ENCODE results near the gene GJC3. TPM values are rescaled to one million over a fixed set of nuclear protein-coding genes. Genes with fewer than 3 reads are reported as not detected.
"Not testable (repeated sequence)": the region's sequence is repeated elsewhere in the genome, so short reads cannot be mapped to it uniquely, and the experiment has no call there.

GJC3 gene
- total and polyA plus RNA-seq, 5 donors: 0.20 to 0.53 (median 0.43) TPM; not detected in 2

DNA sequence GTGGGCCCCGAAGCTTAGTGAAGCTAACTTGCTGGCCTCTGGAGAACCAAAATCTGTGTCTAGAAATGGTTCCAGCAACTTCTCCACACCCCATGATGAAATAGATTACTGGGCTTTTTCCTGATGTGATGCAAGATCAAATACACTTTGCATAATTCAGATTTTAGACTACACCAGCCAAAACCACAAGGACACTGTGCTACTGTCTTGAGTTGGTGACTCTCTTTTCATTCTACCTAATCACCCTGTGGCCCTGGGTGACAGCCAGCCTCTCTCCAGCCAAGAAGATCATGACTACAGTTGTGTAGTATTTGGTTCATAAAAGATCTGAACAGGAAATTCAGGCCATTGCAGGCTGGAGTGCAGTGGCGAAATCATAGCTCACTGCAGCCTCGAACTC is 24.2 kb upstream of the GJC3 start:
- no peak overlapping the region for H3K4me3 ChIP-seq (ENCODE audit: low read length)
- intact Hi-C loops (cut with DNase I): no loop called here
- DNase-seq: peak in 2 of 3 donors; percentile 55 to 63
- no peaks in the 10 kb centered on the region for H3K27me3 ChIP-seq (ENCODE audit: control insufficient read depth, insufficient read depth)
- H3K9me3 ChIP-seq (ENCODE audit: control insufficient read depth, low read length): no peaks in the 10 kb centered on the region
- 68% methylated on average over 3 of the region's 3 CpGs for WGBS
- no peak overlapping the region for H3K27ac ChIP-seq (ENCODE audit: low read length)
- ATAC-seq: peak; percentile 11 to 65
- H3K4me1 ChIP-seq (ENCODE audit: control insufficient read depth, insufficient read depth, low read length): no peaks in the 10 kb centered on the region

DNA sequence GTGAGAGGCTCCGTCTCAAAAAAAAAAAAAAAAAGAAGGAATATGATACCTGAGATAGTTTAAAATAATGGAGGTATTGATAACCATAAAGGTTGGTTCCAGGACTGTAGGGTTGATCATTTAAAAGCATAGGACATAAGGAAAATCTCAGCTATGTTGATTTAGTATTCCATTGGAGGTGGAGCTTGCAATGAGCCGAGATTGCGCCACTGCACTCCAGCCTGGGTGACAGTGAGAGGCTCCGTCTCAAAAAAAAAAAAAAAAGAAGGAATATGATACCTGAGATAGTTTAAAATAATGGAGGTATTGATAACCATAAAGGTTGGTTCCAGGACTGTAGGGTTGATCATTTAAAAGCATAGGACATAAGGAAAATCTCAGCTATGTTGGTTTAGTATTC is 23.2 kb upstream of the GJC3 start:
- intact Hi-C loops (cut with DNase I); DNase-seq: not testable (repeated sequence)
- WGBS: 85% methylated on average over 4 of the region's 4 CpGs

DNA sequence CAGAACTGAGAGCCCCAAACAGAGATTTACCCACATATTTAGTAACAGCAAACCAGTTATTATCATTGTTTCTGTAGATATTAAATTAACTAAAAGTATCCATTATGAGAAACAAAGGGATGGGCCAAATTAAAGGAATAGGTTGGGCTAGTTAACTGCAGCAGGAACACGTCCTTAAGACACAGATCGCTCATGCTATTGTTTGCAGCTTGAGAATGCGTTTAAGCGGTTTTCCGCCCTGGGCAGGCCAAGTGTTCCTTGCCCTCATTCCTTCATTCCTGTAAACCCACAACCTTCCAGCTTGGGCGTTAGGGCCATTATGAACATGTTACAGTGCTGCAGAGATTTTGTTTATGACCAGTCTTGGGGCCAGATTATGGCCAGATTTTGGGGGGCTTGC is 21.4 kb upstream of the GJC3 start:
- DNase-seq; H3K27me3 ChIP-seq (ENCODE audit: control insufficient read depth, insufficient read depth); H3K4me1 ChIP-seq (ENCODE audit: control insufficient read depth, insufficient read depth, low read length); H3K27ac ChIP-seq (ENCODE audit: low read length); H3K9me3 ChIP-seq (ENCODE audit: control insufficient read depth, low read length); ATAC-seq; H3K4me3 ChIP-seq (ENCODE audit: low read length); intact Hi-C loops (cut with DNase I): not testable (repeated sequence)
- WGBS: 93% methylated on average over 6 of the region's 6 CpGs

More for the DNA sequence above, 23.2 kb upstream of the GJC3 start:
- not testable (repeated sequence) for H3K27ac ChIP-seq (ENCODE audit: low read length); H3K4me3 ChIP-seq (ENCODE audit: low read length); H3K4me1 ChIP-seq (ENCODE audit: control insufficient read depth, insufficient read depth, low read length); H3K9me3 ChIP-seq (ENCODE audit: control insufficient read depth, low read length); H3K27me3 ChIP-seq (ENCODE audit: control insufficient read depth, insufficient read depth); ATAC-seq

DNA sequence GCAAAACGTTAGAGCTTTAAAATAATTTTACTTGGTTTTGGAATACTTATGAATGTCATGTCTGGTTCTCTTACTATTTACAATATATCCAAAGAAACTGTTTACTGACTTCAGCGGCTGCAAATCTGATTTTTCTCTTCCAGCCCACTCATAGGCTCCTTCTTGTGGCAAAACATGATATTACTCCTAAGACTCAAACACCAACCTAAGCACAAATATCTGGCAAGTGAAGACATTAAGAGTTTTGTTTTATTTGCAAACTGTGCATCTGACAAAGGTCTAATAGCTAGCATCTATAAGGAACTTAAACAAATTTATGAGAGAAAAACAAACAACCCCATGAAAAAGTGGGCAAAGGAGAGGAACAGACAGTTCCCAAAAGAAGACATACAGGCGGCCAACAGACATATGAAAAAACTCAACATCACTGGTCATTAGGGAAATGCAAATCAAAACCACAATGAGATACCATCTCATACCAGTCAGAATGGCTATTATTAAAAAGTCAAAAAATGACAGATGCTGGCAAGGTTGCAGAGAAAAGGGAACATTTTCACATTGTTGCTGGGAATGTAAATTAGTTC is 20.3 kb upstream of the GJC3 start:
- no peak for DNase-seq
- intact Hi-C loops (cut with DNase I): no loop called here
- Histone ChIP-seq H3K27me3 (ENCODE audit: control insufficient read depth, insufficient read depth) (no peaks in the 10 kb centered on the region), H3K4me3 (ENCODE audit: low read length) (no peak overlapping the region), H3K27ac (ENCODE audit: low read length) (no peak overlapping the region), H3K4me1 (ENCODE audit: control insufficient read depth, insufficient read depth, low read length) (no peaks in the 10 kb centered on the region), H3K9me3 (ENCODE audit: control insufficient read depth, low read length) (no peaks in the 10 kb centered on the region)
- ATAC-seq: no peak
- 53% methylated on average over 3 of the region's 3 CpGs for WGBS

- intact Hi-C loops (cut with DNase I): no loop called here
- Histone ChIP-seq H3K4me1 (ENCODE audit: control insufficient read depth, insufficient read depth, low read length) (no peaks in the 10 kb centered on the region), H3K9me3 (ENCODE audit: control insufficient read depth, low read length) (no peaks in the 10 kb centered on the region), H3K4me3 (ENCODE audit: low read length) (no peak overlapping the region), H3K27me3 (ENCODE audit: control insufficient read depth, insufficient read depth) (peaks cover 2% of the 10 kb centered on the region), H3K27ac (ENCODE audit: low read length) (no peak overlapping the region)
- 85% methylated on average over 1 of the region's 1 CpG for WGBS
- ATAC-seq (no peak), DNase-seq (no peak)
These were observed 18.2 kb upstream of the GJC3 start for GRCh38 chr7:99947608-99948007.

DNA sequence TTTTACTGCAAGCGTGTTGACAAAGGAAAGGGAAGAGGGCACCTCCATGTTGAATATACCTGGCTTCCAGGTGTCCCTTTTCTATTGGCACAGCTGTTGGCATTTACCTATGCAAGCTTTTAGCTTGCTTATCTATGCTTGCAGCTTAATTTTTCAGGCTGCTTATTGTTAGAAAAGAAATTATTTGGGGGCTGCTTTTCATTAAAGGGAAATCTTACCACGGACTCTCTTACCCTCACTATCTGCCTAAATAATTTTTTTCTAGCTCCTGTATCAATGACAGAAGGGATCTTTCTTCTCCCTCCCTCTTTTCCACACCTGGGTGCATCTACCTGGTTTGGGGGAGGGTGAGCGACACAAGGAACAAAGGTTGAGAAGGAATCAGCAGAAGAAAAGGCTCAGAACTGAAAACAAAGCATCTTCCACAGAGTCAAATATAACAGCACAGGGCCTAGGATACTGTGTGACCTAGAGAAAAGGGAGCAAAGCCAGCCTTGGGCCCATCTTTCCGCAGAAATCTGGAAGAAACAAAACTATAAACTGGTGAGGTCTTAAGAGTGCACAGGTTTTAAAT is 15.2 kb upstream of the GJC3 start:
- Histone ChIP-seq H3K27ac (ENCODE audit: low read length) (no peak overlapping the region), H3K27me3 (ENCODE audit: control insufficient read depth, insufficient read depth) (peaks cover 2% of the 10 kb centered on the region), H3K4me1 (ENCODE audit: control insufficient read depth, insufficient read depth, low read length) (no peaks in the 10 kb centered on the region), H3K9me3 (ENCODE audit: control insufficient read depth, low read length) (no peaks in the 10 kb centered on the region), H3K4me3 (ENCODE audit: low read length) (no peak overlapping the region)
- ATAC-seq (no peak), DNase-seq (no peak)
- 51% methylated on average over 4 of the region's 4 CpGs for WGBS
- intact Hi-C loops (cut with DNase I): no loop called here

DNA sequence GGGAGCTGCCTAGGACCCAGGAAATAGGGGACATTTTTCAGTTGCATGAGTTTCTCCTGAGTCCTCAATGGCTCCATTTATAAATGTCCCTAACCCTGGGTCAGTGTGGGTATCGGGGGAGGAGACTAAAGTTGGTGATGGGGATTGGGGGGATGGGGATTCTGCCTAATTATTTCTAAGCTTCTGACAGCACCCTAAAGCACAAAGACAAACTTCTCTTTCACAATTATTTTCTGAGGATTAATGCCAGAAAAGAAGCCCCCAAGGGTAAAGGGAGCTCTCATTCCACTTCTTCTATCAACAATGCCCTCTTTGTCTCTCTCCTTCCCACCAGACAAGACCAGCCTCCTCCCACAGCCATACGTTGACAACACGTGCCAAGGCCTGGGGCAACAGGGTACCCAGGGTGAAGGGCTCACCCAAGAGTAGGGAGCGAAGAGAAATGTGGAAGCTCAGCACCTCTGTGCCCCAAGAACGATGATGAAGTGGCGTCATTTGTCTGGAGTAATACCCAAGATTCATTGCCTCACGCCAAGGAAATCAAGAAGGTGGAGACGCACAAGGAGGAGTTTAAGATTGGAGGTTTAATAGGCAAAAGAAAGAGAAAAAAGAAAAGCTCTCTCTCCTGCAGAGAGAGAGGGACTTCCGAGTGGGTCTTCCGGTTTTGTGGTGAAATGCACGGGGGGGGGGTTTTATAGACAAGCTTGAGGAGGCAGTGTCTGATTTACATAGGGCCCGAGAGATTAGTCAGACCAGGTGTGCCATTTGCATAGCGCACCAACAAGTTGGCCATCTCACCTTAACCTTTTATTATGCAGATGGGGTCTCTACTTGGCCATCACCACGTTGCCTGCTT is 14.4 kb upstream of the GJC3 start:
- 38% methylated on average over 14 of the region's 14 CpGs for WGBS

DNA sequence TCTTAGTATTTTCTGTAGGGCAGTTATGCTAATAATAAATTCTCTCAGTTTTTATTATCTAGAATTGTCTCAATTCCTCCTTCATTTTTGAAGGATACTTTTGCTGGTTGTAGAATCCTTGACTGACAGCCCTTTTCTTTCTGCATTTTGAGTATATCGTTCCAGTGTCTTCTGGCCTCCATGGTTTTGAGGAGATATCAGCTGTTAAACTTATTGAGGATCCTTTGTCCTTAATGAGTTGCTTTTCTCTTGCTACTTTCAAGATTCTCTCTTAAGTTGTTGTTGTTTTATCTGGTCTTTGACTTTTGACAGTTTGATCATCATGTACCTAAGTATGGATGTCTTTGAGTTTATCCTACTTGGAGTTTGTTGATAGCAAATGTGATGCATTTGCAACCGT is 8.9 kb upstream of the GJC3 start:
- Histone ChIP-seq H3K27me3 (ENCODE audit: control insufficient read depth, insufficient read depth) (no peaks in the 10 kb centered on the region), H3K9me3 (ENCODE audit: control insufficient read depth, low read length) (no peaks in the 10 kb centered on the region), H3K27ac (ENCODE audit: low read length) (no peak overlapping the region), H3K4me3 (ENCODE audit: low read length) (no peak overlapping the region), H3K4me1 (ENCODE audit: control insufficient read depth, insufficient read depth, low read length) (no peaks in the 10 kb centered on the region)
- DNase-seq (no peak), ATAC-seq (no peak)
- WGBS: 87% methylated on average over 2 of the region's 2 CpGs
- intact Hi-C loops (cut with DNase I): no loop called here

More for the DNA sequence above, 14.4 kb upstream of the GJC3 start:
- H3K4me3 ChIP-seq (ENCODE audit: low read length): no peak overlapping the region
- ATAC-seq (no peak), DNase-seq (no peak)
- intact Hi-C loops (cut with DNase I): no loop called here
- no peak overlapping the region for H3K27ac ChIP-seq (ENCODE audit: low read length)
- H3K4me1 ChIP-seq (ENCODE audit: control insufficient read depth, insufficient read depth, low read length): no peaks in the 10 kb centered on the region
- H3K27me3 ChIP-seq (ENCODE audit: control insufficient read depth, insufficient read depth): peaks cover 2% of the 10 kb centered on the region
- H3K9me3 ChIP-seq (ENCODE audit: control insufficient read depth, low read length): no peaks in the 10 kb centered on the region

DNA sequence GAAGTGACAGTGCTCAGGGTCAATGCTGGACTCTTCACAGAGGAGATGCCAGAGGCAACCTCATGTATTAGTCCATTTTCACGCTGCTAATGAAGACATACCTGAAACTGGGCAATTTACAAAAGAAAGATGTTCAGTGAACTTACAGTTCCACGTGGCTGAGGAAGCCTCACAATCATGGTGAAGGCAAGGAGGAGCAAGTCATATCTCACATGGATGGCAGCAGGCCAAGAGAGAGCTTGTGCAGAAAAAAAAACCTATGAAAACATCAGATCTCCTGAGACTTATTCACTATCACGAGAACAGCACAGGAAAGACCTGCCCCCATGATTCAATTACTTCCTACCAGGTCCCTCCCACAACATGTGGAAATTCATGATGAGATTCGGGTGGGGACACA is 5.6 kb upstream of the GJC3 start:
- WGBS: 35% methylated on average over 4 of the region's 4 CpGs
- not testable (repeated sequence) for H3K27me3 ChIP-seq (ENCODE audit: control insufficient read depth, insufficient read depth)

GRCh38 chr7:99930376-99930775 is 956 bp upstream of the GJC3 start:
- H3K4me1 ChIP-seq (ENCODE audit: control insufficient read depth, insufficient read depth, low read length): peaks cover 3% of the 10 kb centered on the region
- 87% methylated on average over 3 of the region's 3 CpGs for WGBS

More for the DNA sequence above, 5.6 kb upstream of the GJC3 start:
- H3K4me1 ChIP-seq (ENCODE audit: control insufficient read depth, insufficient read depth, low read length); H3K27ac ChIP-seq (ENCODE audit: low read length); DNase-seq; ATAC-seq; H3K9me3 ChIP-seq (ENCODE audit: control insufficient read depth, low read length); intact Hi-C loops (cut with DNase I); H3K4me3 ChIP-seq (ENCODE audit: low read length): not testable (repeated sequence)

GRCh38 chr7:99929730-99930053 is 272 bp upstream of the GJC3 start:
- Histone ChIP-seq H3K27me3 (ENCODE audit: control insufficient read depth, insufficient read depth) (no peaks in the 10 kb centered on the region), H3K4me3 (ENCODE audit: low read length) (no peak overlapping the region), H3K4me1 (ENCODE audit: control insufficient read depth, insufficient read depth, low read length) (peaks cover 3% of the 10 kb centered on the region), H3K9me3 (ENCODE audit: control insufficient read depth, low read length) (no peaks in the 10 kb centered on the region), H3K27ac (ENCODE audit: low read length) (peak overlapping the region; percentile 8)
- DNase-seq (no peak), ATAC-seq (no peak)
- 11% methylated on average over 2 of the region's 2 CpGs for WGBS
- intact Hi-C loops (cut with DNase I): no loop called here

More at GRCh38 chr7:99930376-99930775, 956 bp upstream of the GJC3 start:
- no peak for DNase-seq
- H3K4me3 ChIP-seq (ENCODE audit: low read length): no peak overlapping the region
- intact Hi-C loops (cut with DNase I): no loop called here
- no peaks in the 10 kb centered on the region for H3K27me3 ChIP-seq (ENCODE audit: control insufficient read depth, insufficient read depth)
- H3K9me3 ChIP-seq (ENCODE audit: control insufficient read depth, low read length): no peaks in the 10 kb centered on the region
- no peak for ATAC-seq
- no peak overlapping the region for H3K27ac ChIP-seq (ENCODE audit: low read length)
